ENCODE data around the gene PNMA8A. TPM values are rescaled to one million over a fixed set of nuclear protein-coding genes. Genes with fewer than 3 reads are reported as not detected.

PNMA8A gene
- total RNA-seq, 4 donors from 2014 or later = 0.20 to 0.68 (median 0.64) TPM; not detected in 1

- no peak for DNase-seq
- H3K36me3 ChIP-seq = no peaks in the 10 kb centered on the region
- TF ChIP-seq POLR2AphosphoS5 (IDR thresholded peaks at IDR 0.05) (no peak), CTCF (IDR thresholded peaks at IDR 0.05) (no peak), POLR2A (IDR thresholded peaks at IDR 0.05) (no peak), EP300 (IDR thresholded peaks at IDR 0.05; ENCODE audit: low read depth) (no peak)
- in situ Hi-C loops (cut with MboI; ENCODE audit: low pct_ligation_motif_present in 1 of 4, low pct_unique_long_range_greater_than_20kb in 1 of 4, low sequenced_read_pairs in 3 of 4) (loop anchor here in 1 of 4 donors (25.0 kb wide), 1 partner anchor 205 kb away; the partner anchor contains the start of gene HIF3A), intact Hi-C loops (cut with DNase I; ENCODE audit: low total_unique reads) (no loop called here)
- no peak overlapping the region for H3K27ac ChIP-seq
- H3K4me1 ChIP-seq = peaks cover 8 to 44% (median 27%) of the 10 kb centered on the region in 4 donors
- no peaks in the 10 kb centered on the region for H3K9me3 ChIP-seq
- 57% methylated on average over 18 of the region's 18 CpGs; no CpG with 5 or more reads in 1 of the 2 donors for WGBS, 2 donors (ENCODE audit: low coverage in 1 of 2)
- H3K4me3 ChIP-seq = no peak overlapping the region
- H3K27me3 ChIP-seq = peaks cover 87% of the 10 kb centered on the region
These were observed 20.8 kb upstream of the PNMA8A start for GRCh38 chr19:46491975-46492682.

DNA sequence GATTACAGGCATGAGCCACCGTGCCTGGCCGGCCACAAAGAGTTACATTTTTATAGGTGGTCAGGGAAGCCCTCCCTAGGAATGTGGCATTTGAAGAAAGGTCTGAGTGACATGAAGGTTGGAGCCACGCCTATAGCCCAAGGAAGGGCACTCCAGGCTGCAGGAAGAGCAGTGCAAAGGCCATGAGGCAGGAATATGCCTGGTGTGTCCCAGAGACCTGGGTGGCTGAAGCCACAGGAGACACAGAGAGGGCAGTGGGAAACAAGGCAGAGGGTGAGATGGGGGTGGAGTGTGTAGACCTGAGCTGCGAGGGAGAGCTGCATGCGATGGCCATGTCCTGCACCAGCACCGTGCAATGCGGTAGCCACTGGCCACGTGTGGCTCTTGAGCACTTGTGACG is 19.4 kb upstream of the PNMA8A start:
- intact Hi-C loops (cut with DNase I; ENCODE audit: low total_unique reads) = no loop called here

DNA sequence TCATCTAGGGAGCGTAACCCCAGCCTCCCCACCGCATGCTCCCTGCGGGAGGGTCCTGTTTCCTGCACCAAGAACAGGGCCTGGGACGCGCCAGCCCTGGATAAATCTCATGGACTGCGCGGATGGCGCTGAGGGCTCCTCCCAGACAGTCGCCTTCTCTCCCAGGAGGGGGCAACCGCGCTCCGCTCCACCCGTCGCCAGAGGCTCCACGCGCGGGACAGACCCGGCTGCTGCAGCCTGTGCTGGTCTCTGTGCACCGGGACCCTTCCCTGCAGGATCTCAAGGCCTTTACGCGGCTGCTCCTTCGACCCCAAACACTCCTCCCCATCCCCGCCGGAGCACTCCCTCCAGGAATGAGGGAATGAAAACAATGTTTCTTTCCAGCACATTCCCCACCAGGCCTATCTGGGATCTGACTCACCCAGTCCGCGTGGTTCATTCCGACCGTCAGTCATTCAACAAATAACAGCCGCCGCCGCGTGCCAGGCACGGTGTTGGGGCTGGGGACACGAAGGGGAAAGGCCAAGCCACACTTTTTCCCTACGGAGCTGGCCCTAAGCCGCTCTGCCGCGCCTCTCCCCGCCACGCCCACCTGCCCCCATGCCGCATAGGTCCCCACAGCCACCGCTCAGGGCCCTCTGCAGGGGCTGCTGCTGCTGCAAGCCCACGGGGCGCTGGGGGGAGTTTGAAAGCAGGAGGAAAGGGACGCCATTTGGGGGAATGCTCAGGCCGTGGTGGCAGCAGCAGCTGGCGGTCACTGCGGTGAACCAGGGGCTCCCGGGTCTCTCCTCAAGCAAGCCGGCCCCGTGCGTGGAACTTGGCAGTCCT is 18.3 kb upstream of the PNMA8A start:
- WGBS, 2 donors (ENCODE audit: low coverage in 1 of 2) = 13% methylated on average over 42 of the region's 52 CpGs; no CpG with 5 or more reads in 1 of the 2 donors
- Histone ChIP-seq H3K4me1 (peaks cover 8 to 37% (median 24%) of the 10 kb centered on the region in 4 donors), H3K4me3 (peak overlapping the region in 1 of 4 donors; percentile 24), H3K9me3 (no peaks in the 10 kb centered on the region), H3K27me3 (peaks cover 81% of the 10 kb centered on the region), H3K27ac (no peak overlapping the region), H3K36me3 (no peaks in the 10 kb centered on the region)
- TF ChIP-seq EP300 (IDR thresholded peaks at IDR 0.05; ENCODE audit: low read depth) (no peak), CTCF (IDR thresholded peaks at IDR 0.05) (peak in 2 of 5 experiments; percentile 7 to 11)
- intact Hi-C loops (cut with DNase I; ENCODE audit: low total_unique reads) (loop anchor here (5.0 kb wide), 1 partner anchor 207 kb away; no protein-coding TSS in a partner anchor), in situ Hi-C loops (cut with MboI; ENCODE audit: low pct_ligation_motif_present in 1 of 4, low pct_unique_long_range_greater_than_20kb in 1 of 4, low sequenced_read_pairs in 3 of 4) (loop anchor here (5.0 to 25.0 kb wide), 6 partner anchors 85 to 207 kb away; partner anchors contain the start of gene HIF3A (in 1 of the 4))
- DNase-seq = peak; percentile 26

More for the DNA sequence above, 19.4 kb upstream of the PNMA8A start:
- H3K4me3 ChIP-seq = no peak overlapping the region
- no peak overlapping the region for H3K27ac ChIP-seq
- no peaks in the 10 kb centered on the region for H3K36me3 ChIP-seq
- DNase-seq = no peak
- 61 to 77% methylated on average over 4 to 9 of the region's 9 CpGs for WGBS, 2 donors (ENCODE audit: low coverage in 1 of 2)
- no peak for TF ChIP-seq POLR2A (IDR thresholded peaks at IDR 0.05)
- no peaks in the 10 kb centered on the region for H3K9me3 ChIP-seq
- peaks cover 8 to 44% (median 27%) of the 10 kb centered on the region in 4 donors for H3K4me1 ChIP-seq
- peaks cover 90% of the 10 kb centered on the region for H3K27me3 ChIP-seq
- in situ Hi-C loops (cut with MboI; ENCODE audit: low pct_ligation_motif_present in 1 of 4, low pct_unique_long_range_greater_than_20kb in 1 of 4, low sequenced_read_pairs in 3 of 4) = loop anchor here in 1 of 4 donors (25.0 kb wide), 1 partner anchor 203 kb away; the partner anchor contains the start of gene HIF3A

DNA sequence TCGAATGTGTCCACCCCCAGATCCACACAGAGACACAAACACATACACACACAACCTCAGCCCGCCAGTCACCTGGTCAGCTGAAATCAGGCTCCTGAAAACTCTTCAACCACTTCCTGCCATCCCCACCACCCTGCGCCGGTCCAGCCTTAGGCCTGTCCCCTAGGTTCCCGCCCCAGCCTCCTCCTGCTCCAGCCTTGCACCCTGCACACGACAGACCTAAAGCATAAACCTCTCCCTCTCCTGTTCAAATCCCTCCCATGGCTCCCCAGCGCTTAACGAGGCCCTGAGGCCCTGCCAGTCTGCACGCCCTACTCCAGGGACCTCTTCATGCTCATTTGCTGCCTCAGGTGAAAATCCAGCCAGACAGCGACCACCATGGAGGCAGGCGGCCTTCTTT is 17.2 kb upstream of the PNMA8A start:
- in situ Hi-C loops (cut with MboI; ENCODE audit: low pct_ligation_motif_present in 1 of 4, low pct_unique_long_range_greater_than_20kb in 1 of 4, low sequenced_read_pairs in 3 of 4) = loop anchor here (5.0 to 25.0 kb wide), 6 partner anchors 84 to 206 kb away; partner anchors contain the start of gene HIF3A (in 1 of the 4)
- no peak for TF ChIP-seq EP300 (IDR thresholded peaks at IDR 0.05; ENCODE audit: low read depth)
- no peak for TF ChIP-seq POLR2AphosphoS5 (IDR thresholded peaks at IDR 0.05)
- TF ChIP-seq POLR2A (IDR thresholded peaks at IDR 0.05) = no peak
- no peak for TF ChIP-seq CTCF (IDR thresholded peaks at IDR 0.05)

More for the DNA sequence above, 17.2 kb upstream of the PNMA8A start:
- Histone ChIP-seq H3K27ac (no peak overlapping the region), H3K27me3 (peaks cover 79% of the 10 kb centered on the region), H3K4me1 (peaks cover 8 to 31% (median 21%) of the 10 kb centered on the region in 4 donors), H3K4me3 (no peak overlapping the region), H3K9me3 (no peaks in the 10 kb centered on the region), H3K36me3 (no peaks in the 10 kb centered on the region)
- no peak for DNase-seq
- WGBS, 2 donors (ENCODE audit: low coverage in 1 of 2) = 20 to 56% methylated on average over 2 to 11 of the region's 11 CpGs
- intact Hi-C loops (cut with DNase I; ENCODE audit: low total_unique reads) = loop anchor here (5.0 kb wide), 1 partner anchor 206 kb away; no protein-coding TSS in a partner anchor

Data from transverse colon (tissue), 4 donors.